Vagina (tissue), 2 donors: Measurements from ENCODE around the gene MS4A4E. TPM values are rescaled to one million over a fixed set of nuclear protein-coding genes. Genes with fewer than 3 reads are reported as not detected.

Experiments
- DNase-seq, 2 donors: peaks; one replicate each; pipeline ENCODE4 v3.0.0-alpha.2; 2017; ENCODE audit errors: extremely low spot score in 2 of 2
- H3K27ac ChIP-seq: fragments of 200-600 bp; sonication (generic); one replicate; pipeline ENCODE4 v1.5.1; 2019
- H3K27me3 ChIP-seq: fragments of 200-600 bp; sonication (generic); one replicate; pipeline ENCODE4 v1.5.1; 2019
- H3K36me3 ChIP-seq, 2 donors: fragments of 200-600 bp; sonication (generic); one replicate each; pipeline ENCODE4 v1.5.1; 2017 to 2019
- H3K4me1 ChIP-seq: fragments of 200-600 bp; sonication (generic); one replicate; pipeline ENCODE4 v1.5.1; 2019
- H3K4me3 ChIP-seq, 2 donors: fragments of 200-600 bp; sonication (generic); 1 replicate in 1 of 2; 2 replicates in 1 of 2; pipeline ENCODE4 v1.5.1; 2016 to 2019
- H3K9me3 ChIP-seq: fragments of 200-600 bp; sonication (generic); one replicate; pipeline ENCODE4 v1.5.1; 2019
- CTCF ChIP-seq, 3 experiments: fragments of 450-650 bp in 2 of 3; fragments of 200-600 bp in 1 of 3; sonication (generic) in 1 of 3; IDR thresholded peaks; one replicate each; pipeline ENCODE4 v1.5.1; 2017 to 2019; ENCODE audit warnings: antibody characterized with exemption in 3 of 3, mild to moderate bottlenecking in 2 of 3, moderate library complexity in 2 of 3
- POLR2A ChIP-seq, 2 donors: fragments of 450-650 bp; IDR thresholded peaks; one replicate each; pipeline ENCODE4 v1.6.1; 2017; ENCODE audit warnings: antibody characterized with exemption in 2 of 2, mild to moderate bottlenecking in 2 of 2, moderate library complexity in 2 of 2
- POLR2AphosphoS5 ChIP-seq, 2 donors: sonication (generic); formaldehyde crosslinking; IDR thresholded peaks; one replicate each; pipeline ENCODE4 v1.9.0; 2017; ENCODE audit warnings: antibody characterized with exemption in 2 of 2, mild to moderate bottlenecking in 2 of 2, low read depth in 1 of 2; ENCODE audit not compliant: insufficient read depth in 1 of 2
- intact Hi-C: fragments of 100-400 bp; cut with DNase I; formaldehyde crosslinking; loops from one replicate; pipeline ENCODE4 v1.15.1; 2023
- total RNA-seq: library from RNA; depleted of rRNA; stranded (reverse); fragments of >200 nt; gene quantifications from one replicate; pipeline ENCODE4 v1.2.3, GENCODE V29; 2016

Gene MS4A4E
- total RNA-seq, 1 donor from 2014 or later: 1.7 TPM

- TF ChIP-seq CTCF (IDR thresholded peaks at IDR 0.05) (no peak), POLR2A (IDR thresholded peaks at IDR 0.05) (no peak), POLR2AphosphoS5 (IDR thresholded peaks at IDR 0.05; ENCODE audit: insufficient read depth in 1 of 2, low read depth in 1 of 2) (no peak)
- no peaks in the 10 kb centered on the region for H3K4me1 ChIP-seq
- no peak overlapping the region for H3K4me3 ChIP-seq
- H3K9me3 ChIP-seq: no peaks in the 10 kb centered on the region
- H3K27me3 ChIP-seq: no peaks in the 10 kb centered on the region
- H3K36me3 ChIP-seq: no peaks in the 10 kb centered on the region
- no peak for DNase-seq
- intact Hi-C loops: no loop called here
- H3K27ac ChIP-seq: no peak overlapping the region
Observed at GRCh38 chr11:60222141-60222540, 20.8 kb downstream of the MS4A4E start.

- intact Hi-C loops: no loop called here
- no peak overlapping the region for H3K4me3 ChIP-seq
- no peaks in the 10 kb centered on the region for H3K36me3 ChIP-seq
- no peaks in the 10 kb centered on the region for H3K9me3 ChIP-seq
- H3K27me3 ChIP-seq: no peaks in the 10 kb centered on the region
- H3K27ac ChIP-seq: no peak overlapping the region
- no peaks in the 10 kb centered on the region for H3K4me1 ChIP-seq
- DNase-seq: no peak
- TF ChIP-seq POLR2A (IDR thresholded peaks at IDR 0.05): no peak
- TF ChIP-seq POLR2AphosphoS5 (IDR thresholded peaks at IDR 0.05; ENCODE audit: insufficient read depth in 1 of 2, low read depth in 1 of 2): no peak
- no peak for TF ChIP-seq CTCF (IDR thresholded peaks at IDR 0.05)
Observed at GRCh38 chr11:60221692-60222091, 21.2 kb downstream of the MS4A4E start.

GRCh38 chr11:60221181-60221580 lies 21.8 kb downstream of the MS4A4E start:
- no peaks in the 10 kb centered on the region for H3K9me3 ChIP-seq
- DNase-seq: no peak
- no peaks in the 10 kb centered on the region for H3K27me3 ChIP-seq
- intact Hi-C loops: no loop called here
- H3K4me3 ChIP-seq: no peak overlapping the region
- TF ChIP-seq CTCF (IDR thresholded peaks at IDR 0.05): no peak
- TF ChIP-seq POLR2A (IDR thresholded peaks at IDR 0.05): no peak
- TF ChIP-seq POLR2AphosphoS5 (IDR thresholded peaks at IDR 0.05; ENCODE audit: insufficient read depth in 1 of 2, low read depth in 1 of 2): no peak
- H3K27ac ChIP-seq: no peak overlapping the region
- no peaks in the 10 kb centered on the region for H3K36me3 ChIP-seq
- H3K4me1 ChIP-seq: no peaks in the 10 kb centered on the region

GRCh38 chr11:60214386-60214785 lies 28.6 kb downstream of the MS4A4E start:
- H3K4me3 ChIP-seq: no peak overlapping the region
- no peak overlapping the region for H3K27ac ChIP-seq
- H3K4me1 ChIP-seq: no peaks in the 10 kb centered on the region
- no peaks in the 10 kb centered on the region for H3K27me3 ChIP-seq
- H3K36me3 ChIP-seq: no peaks in the 10 kb centered on the region
- H3K9me3 ChIP-seq: no peaks in the 10 kb centered on the region
- intact Hi-C loops: no loop called here
- DNase-seq: no peak
- TF ChIP-seq POLR2A (IDR thresholded peaks at IDR 0.05): no peak
- no peak for TF ChIP-seq POLR2AphosphoS5 (IDR thresholded peaks at IDR 0.05; ENCODE audit: insufficient read depth in 1 of 2, low read depth in 1 of 2)
- no peak for TF ChIP-seq CTCF (IDR thresholded peaks at IDR 0.05)

- H3K36me3 ChIP-seq: no peaks in the 10 kb centered on the region
- no peak for DNase-seq
- no peaks in the 10 kb centered on the region for H3K4me1 ChIP-seq
- H3K4me3 ChIP-seq: no peak overlapping the region
- no peaks in the 10 kb centered on the region for H3K27me3 ChIP-seq
- H3K9me3 ChIP-seq: no peaks in the 10 kb centered on the region
- intact Hi-C loops: no loop called here
- no peak overlapping the region for H3K27ac ChIP-seq
- TF ChIP-seq CTCF (IDR thresholded peaks at IDR 0.05) (no peak), POLR2AphosphoS5 (IDR thresholded peaks at IDR 0.05; ENCODE audit: insufficient read depth in 1 of 2, low read depth in 1 of 2) (no peak), POLR2A (IDR thresholded peaks at IDR 0.05) (no peak)
Observed at GRCh38 chr11:60211206-60211605, 31.7 kb downstream of the MS4A4E start.
